Measurements from ENCODE around the gene CCDC7. TPM values are rescaled to one million over a fixed set of nuclear protein-coding genes. Genes with fewer than 3 reads are reported as not detected.
"Not testable (repeated sequence)": the region's sequence is repeated elsewhere in the genome, so short reads cannot be mapped to it uniquely, and the experiment has no call there.

CCDC7 gene
- total RNA-seq, 1 donor from 2014 or later = 9.5 TPM

DNA sequence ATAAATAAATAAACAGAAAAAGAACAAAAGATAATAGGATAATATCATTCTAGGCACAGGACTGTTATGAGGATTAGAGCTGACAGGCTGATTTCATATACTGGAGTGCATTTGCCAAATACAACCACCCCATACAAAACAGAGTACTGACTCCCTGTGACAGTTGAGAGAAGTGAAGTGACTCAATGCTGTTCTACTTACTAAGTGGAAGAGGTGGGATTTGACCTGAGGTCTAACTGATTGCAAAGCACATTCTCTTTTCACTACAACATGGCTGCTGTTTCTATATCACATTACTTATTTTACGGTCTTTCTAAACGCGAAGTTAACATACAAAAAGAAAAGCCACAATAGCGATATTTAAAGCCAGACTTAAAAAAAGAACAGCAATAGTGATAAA, 460.7 kb downstream of the CCDC7 start:
- Mint-ChIP-seq H3K27ac (peak overlapping the region; percentile 20), H3K4me3 (ENCODE audit: low read depth) (no peak overlapping the region), H3K36me3 (ENCODE audit: insufficient read depth) (peaks cover 24% of the 10 kb centered on the region), H3K4me1 (ENCODE audit: low read depth) (no peaks in the 10 kb centered on the region), H3K9me3 (ENCODE audit: low read depth) (no peaks in the 10 kb centered on the region), H3K27me3 (no peaks in the 10 kb centered on the region)
- no peak for DNase-seq (ENCODE audit: low spot score, unreplicated experiment)
- TF ChIP-seq, protein P1, sequence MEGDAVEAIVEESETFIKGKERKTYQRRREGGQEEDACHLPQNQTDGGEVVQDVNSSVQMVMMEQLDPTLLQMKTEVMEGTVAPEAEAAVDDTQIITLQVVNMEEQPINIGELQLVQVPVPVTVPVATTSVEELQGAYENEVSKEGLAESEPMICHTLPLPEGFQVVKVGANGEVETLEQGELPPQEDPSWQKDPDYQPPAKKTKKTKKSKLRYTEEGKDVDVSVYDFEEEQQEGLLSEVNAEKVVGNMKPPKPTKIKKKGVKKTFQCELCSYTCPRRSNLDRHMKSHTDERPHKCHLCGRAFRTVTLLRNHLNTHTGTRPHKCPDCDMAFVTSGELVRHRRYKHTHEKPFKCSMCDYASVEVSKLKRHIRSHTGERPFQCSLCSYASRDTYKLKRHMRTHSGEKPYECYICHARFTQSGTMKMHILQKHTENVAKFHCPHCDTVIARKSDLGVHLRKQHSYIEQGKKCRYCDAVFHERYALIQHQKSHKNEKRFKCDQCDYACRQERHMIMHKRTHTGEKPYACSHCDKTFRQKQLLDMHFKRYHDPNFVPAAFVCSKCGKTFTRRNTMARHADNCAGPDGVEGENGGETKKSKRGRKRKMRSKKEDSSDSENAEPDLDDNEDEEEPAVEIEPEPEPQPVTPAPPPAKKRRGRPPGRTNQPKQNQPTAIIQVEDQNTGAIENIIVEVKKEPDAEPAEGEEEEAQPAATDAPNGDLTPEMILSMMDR (IDR thresholded peaks at IDR 0.05; ENCODE audit: unreplicated experiment) = no peak

DNA sequence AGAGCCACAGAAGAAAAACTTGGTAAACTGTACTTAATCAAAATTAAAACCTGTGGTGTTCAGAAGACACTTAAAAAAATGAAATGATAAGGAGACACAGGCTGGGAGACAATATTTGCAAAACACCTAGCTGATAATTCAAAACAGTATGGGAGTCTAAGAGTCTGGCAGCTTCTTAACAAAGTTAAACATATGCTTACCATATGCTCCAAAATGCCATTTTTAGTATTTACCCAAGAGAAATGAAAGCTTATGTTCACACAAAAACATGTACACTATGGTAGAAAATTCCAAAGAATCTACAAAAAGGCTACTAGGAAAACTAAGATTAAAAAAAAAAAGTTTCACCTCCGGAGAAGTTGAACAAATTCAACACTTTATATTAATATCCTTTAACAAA, 463.5 kb downstream of the CCDC7 start:
- Mint-ChIP-seq H3K4me1 (ENCODE audit: low read depth) (no peaks in the 10 kb centered on the region), H3K4me3 (ENCODE audit: low read depth) (no peak overlapping the region), H3K27me3 (no peaks in the 10 kb centered on the region), H3K36me3 (ENCODE audit: insufficient read depth) (peaks cover 40% of the 10 kb centered on the region), H3K27ac (peak overlapping the region; percentile 74), H3K9me3 (ENCODE audit: low read depth) (no peaks in the 10 kb centered on the region)
- TF ChIP-seq, protein P1 (IDR thresholded peaks at IDR 0.05; ENCODE audit: unreplicated experiment) = no peak
- no peak for DNase-seq (ENCODE audit: low spot score, unreplicated experiment)

DNA sequence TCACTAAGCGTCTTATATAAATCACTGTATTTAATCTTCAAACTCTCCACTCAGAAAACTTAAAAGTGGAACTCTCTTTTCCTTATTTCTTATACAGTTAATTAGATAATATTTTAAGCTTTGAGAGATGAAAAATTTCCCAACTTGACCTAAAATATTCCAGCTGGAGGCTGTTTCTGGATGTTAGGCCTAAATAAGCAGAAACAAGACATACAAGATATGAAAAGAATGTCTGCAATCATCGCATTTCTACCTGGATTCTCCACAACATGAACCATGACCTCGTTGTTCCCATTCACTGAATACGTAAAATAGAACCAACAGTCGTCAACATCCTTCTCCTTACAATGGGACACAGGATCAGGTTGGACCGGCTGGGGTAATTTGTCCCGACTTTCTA, 464.0 kb downstream of the CCDC7 start:
- H3K9me3 Mint-ChIP-seq (ENCODE audit: low read depth); H3K4me3 Mint-ChIP-seq (ENCODE audit: low read depth); H3K4me1 Mint-ChIP-seq (ENCODE audit: low read depth); DNase-seq (ENCODE audit: low spot score, unreplicated experiment); H3K27me3 Mint-ChIP-seq: not testable (repeated sequence)
- Mint-ChIP-seq H3K36me3 (ENCODE audit: insufficient read depth) (peaks cover 46% of the 10 kb centered on the region), H3K27ac (peak overlapping the region; percentile 74)

DNA sequence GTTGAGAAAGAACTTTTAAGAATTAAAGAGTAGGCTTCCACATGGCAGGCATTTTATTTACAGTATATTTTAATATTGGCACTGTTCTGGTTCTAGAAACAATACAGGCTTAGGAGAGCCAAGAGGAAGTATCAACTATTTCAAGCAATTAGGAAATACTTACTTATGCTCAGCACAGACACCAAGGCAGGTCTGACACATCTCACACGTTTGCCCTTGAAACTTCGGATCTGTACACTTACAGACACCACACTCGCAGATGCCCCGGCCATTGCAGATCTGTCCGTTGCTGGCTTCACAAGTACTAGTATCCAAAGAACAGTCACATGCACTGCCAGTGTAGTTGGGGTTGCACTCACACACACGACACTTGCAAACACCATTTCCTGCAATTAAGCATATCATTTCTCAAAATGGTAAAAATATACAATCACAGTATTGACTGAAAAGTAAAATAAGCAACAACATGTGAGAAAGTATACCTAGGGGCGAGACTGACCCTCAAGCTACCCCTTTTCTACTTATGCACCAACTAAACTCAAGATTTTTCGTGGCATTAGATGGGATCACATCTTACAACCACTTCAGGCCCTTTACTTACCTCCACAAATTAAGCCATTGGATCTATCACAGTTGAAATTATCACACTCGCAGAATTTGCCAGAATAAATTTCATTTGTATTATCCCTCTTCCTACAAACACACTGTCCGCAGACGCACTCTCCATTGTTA, 465.5 kb downstream of the CCDC7 start:
- DNase-seq (ENCODE audit: low spot score, unreplicated experiment) = no peak
- H3K4me3 Mint-ChIP-seq (ENCODE audit: low read depth) = no peak overlapping the region
- H3K27ac Mint-ChIP-seq = no peak overlapping the region
- H3K4me1 Mint-ChIP-seq (ENCODE audit: low read depth) = no peaks in the 10 kb centered on the region
- H3K36me3 Mint-ChIP-seq (ENCODE audit: insufficient read depth) = peaks cover 57% of the 10 kb centered on the region
- peaks cover 6% of the 10 kb centered on the region for H3K9me3 Mint-ChIP-seq (ENCODE audit: low read depth)
- H3K27me3 Mint-ChIP-seq = no peaks in the 10 kb centered on the region
- TF ChIP-seq, protein P1 (IDR thresholded peaks at IDR 0.05; ENCODE audit: unreplicated experiment) = no peak

DNA sequence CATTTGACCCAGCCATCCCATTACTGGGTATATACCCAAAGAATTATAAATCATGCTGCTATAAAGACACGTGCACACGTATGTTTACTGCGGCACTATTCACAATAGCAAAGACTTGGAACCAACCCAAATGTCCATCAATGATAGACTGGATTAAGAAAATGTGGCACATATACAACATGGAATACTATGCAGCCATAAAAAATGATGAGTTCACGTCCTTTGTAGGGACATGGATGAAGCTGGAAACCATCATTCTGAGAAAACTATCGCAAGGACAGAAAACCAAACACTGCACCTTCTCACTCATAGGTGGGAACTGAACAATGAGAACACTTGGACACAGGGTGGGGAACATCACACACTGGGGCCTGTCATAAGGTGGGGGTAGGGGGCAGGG, 471.9 kb downstream of the CCDC7 start:
- peaks cover 63% of the 10 kb centered on the region for H3K36me3 Mint-ChIP-seq (ENCODE audit: insufficient read depth)
- DNase-seq (ENCODE audit: low spot score, unreplicated experiment); H3K27me3 Mint-ChIP-seq; H3K9me3 Mint-ChIP-seq (ENCODE audit: low read depth); H3K4me3 Mint-ChIP-seq (ENCODE audit: low read depth); H3K4me1 Mint-ChIP-seq (ENCODE audit: low read depth); H3K27ac Mint-ChIP-seq: not testable (repeated sequence)

DNA sequence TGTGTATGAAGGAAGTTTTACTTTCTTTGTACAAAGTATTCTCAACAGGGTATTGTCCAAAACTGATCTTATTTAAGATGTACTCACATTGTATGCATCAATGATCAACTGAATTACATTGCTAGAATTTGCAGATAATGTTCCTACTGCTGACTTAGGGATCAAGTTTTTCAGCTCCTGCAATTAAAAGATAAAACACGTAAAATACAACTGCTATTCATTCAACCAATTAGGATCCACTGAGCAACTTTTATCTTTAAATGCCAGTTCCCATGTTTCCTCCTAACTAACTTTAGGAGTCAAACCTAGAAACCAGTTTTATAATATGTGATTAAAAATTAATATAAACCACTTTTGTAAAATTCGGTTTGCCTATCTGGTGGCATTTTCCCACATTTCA, 476.2 kb downstream of the CCDC7 start:
- Mint-ChIP-seq H3K36me3 (ENCODE audit: insufficient read depth) (peaks cover 53% of the 10 kb centered on the region), H3K27ac (no peak overlapping the region), H3K9me3 (ENCODE audit: low read depth) (peaks cover 6% of the 10 kb centered on the region), H3K4me3 (ENCODE audit: low read depth) (no peak overlapping the region), H3K27me3 (no peaks in the 10 kb centered on the region), H3K4me1 (ENCODE audit: low read depth) (no peaks in the 10 kb centered on the region)
- no peak for DNase-seq (ENCODE audit: low spot score, unreplicated experiment)
- TF ChIP-seq, protein P1 (IDR thresholded peaks at IDR 0.05; ENCODE audit: unreplicated experiment) = no peak
